ENCODE measurements around the gene GGCX. TPM values are rescaled to one million over a fixed set of nuclear protein-coding genes. Genes with fewer than 3 reads are reported as not detected.

Gene GGCX
- total and polyA plus RNA-seq, 9 of the 15 experiments (the other 6 are each of a cell fraction or from before 2014, with no cell fraction given): 14.4 to 47.1 (median 28.1) TPM

GRCh38 chr2:85584354-85584856, 23.1 kb upstream of the GGCX start, which contains the start of gene VAMP5:
Gene VAMP5, plus strand, starts transcription at chr2:85584431. Its CDS starts 60 bp downstream, at chr2:85584491.
- Histone ChIP-seq H3K9ac (ENCODE audit: insufficient read depth in 1 of 2, low read depth in 2 of 2, low read length in 2 of 2) (peak within 1 kb of the TSS; percentile 56 to 74; a peak in 2 of 4 replicates), H3K27ac (ENCODE audit: extremely low read depth, low read depth, low read length) (peak within 1 kb of the TSS; percentile 81), H3K4me2 (ENCODE audit: insufficient read depth, low read length) (peak within 1 kb of the TSS; percentile 58), H3K4me3 (no peak within 1 kb of the TSS), H2AFZ (ENCODE audit: low read depth, low read length) (no peak within 1 kb of the TSS), H3K4me1 (replicated peaks in 1 of 2; ENCODE audit: control insufficient read depth in 2 of 2, insufficient read depth in 2 of 2, low read length in 2 of 2) (peaks cover 39 to 50% of the 10 kb centered on the region in 2 experiments), H3K9me3 (replicated peaks; ENCODE audit: control insufficient read depth, insufficient read depth, low read depth, low read length) (no peaks in the 10 kb centered on the region), H3K9me1 (ENCODE audit: control insufficient read depth, insufficient read depth, low read length) (peaks cover 11% of the 10 kb centered on the region), H4K20me1 (replicated peaks; ENCODE audit: control insufficient read depth, insufficient read depth, low read length) (no peaks in the 10 kb centered on the region), H3K79me2 (ENCODE audit: control insufficient read depth, insufficient read depth, low read length) (peaks cover 9% of the 10 kb centered on the region), H3K27me3 (ENCODE audit: control insufficient read depth in 2 of 2, insufficient read depth in 2 of 2, low read length in 2 of 2) (no peaks in the 10 kb centered on the region), H3K36me3 (ENCODE audit: control insufficient read depth, insufficient read depth, low read length) (peaks cover 42% of the 10 kb centered on the region; the same call in 2 of the 3 replicates)
- no peak for ATAC-seq
- DNase-seq (ENCODE audit: extremely low read depth in 1 of 4, low spot score in 3 of 4): no peak
- 86% methylated on average over 16 of the region's 52 CpGs for WGBS (ENCODE audit: insufficient coverage, low coverage, missing lambda C conversion rate)
- CTCF ChIA-PET (ENCODE audit: low intra/inter-chr PET ratio): no interaction called here
- intact Hi-C loops (cut with micrococcal nuclease): no loop called here
- in situ Hi-C loops (cut with MboI): no loop called here
- no TSS peak for BruUV-seq (replicated peaks)
- TF ChIP-seq MLLT1 (IDR thresholded peaks at IDR 0.05) (peak in 1 of 2 experiments; percentile 75; a peak in 1 of 4 replicates), RBFOX2 (IDR thresholded peaks at IDR 0.05; ENCODE audit: low read depth, low read length) (peak; percentile 59), POLR2G (IDR thresholded peaks at IDR 0.05; ENCODE audit: low read depth, low read length) (peak; percentile 58), DEAF1 (CRISPR knock-in tag; IDR thresholded peaks at IDR 0.05) (no peak)
- POLR2A ChIA-PET: interaction anchor here (1.1 to 2.3 kb wide), 3 partner anchors 10 to 38 kb away, joined by 5 to 8 read pairs (median 6); partner anchors contain the start of gene RNF181
- no peak for FAIRE-seq

All from K562 (cell line).